HG03520 (cell line): ENCODE results near the gene AHDC1.

ENCODE experiments used
- ATAC-seq: cut with Tn5 transposase; IDR thresholded peaks from one replicate; pipeline ENCODE4 v1.9.1; 2021; ENCODE audit warnings: mild to moderate bottlenecking, moderate library complexity; ENCODE audit not compliant: unreplicated experiment

AHDC1 gene

DNA sequence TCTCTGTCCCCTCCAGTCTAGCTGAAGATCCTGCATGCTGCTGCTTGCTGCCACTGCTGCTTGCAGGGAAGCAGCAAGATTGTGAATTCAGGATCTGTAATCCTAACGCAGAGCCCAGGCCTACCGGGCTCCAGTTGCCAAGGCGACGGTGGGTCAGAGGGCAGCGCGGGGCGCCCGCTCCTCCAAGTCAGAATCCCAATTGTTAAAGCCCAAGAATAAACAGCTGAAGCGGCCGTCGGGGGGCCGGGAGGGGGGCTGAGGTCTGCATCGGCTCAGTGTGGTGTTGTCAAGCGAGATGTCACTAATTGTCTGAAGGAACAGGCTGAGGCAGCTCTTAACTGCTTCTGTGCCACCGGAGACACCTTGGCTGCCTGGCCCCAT, 36.8 kb downstream of the AHDC1 start:
- ATAC-seq: no peak

DNA sequence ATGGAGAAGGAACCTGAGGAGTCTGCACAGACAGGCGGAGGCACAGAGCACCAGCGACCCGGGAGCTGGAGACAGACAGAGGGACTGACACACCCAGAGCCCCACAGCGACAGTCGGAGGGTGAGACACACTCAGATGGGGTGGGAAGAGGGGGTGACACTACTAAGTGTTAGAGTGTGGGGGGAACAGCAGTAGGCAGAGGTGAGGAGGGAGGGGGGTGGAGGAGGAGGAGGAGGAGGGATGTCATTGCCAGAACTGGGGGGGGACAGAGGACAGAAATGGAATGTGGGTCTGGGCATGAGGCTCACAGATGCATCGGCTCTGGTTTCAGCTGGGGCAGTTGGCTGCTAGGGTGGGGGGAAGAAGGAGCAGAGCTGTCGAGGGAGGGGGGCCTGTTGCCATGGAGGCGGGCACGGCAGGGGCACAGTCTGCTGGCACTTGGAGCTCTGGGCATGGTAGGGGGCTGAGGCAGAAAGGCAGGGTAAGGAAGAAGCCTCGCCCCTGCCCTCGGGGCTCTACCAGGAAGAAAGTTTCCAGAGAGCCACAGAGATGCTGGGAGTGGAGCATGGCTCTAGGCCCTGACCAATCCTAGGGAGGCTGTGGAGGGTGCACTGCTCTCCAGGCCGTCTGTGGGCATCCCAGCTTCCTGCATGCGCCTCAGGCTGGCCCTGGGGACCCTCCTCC, 37.3 kb downstream of the AHDC1 start:
- no peak for ATAC-seq

GRCh38 chr1:27564710-27565649, 39.0 kb downstream of the AHDC1 start:
- ATAC-seq: no peak

- no peak for ATAC-seq
These were observed 40.1 kb downstream of the AHDC1 start for GRCh38 chr1:27563591-27564471.

DNA sequence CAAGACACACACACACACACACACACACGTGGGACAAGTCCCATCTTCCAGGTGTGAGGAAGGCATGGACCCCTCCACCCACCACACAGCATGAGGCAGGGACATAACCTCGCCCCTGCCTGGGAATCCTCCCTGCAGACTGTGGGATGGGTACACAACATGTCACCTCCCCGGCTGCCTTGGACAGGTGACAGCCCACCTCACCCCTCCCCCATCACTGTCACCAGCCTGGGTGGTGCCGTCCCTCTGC, 40.7 kb downstream of the AHDC1 start:
- no peak for ATAC-seq

GRCh38 chr1:27562534-27563340, 41.2 kb downstream of the AHDC1 start:
- no peak for ATAC-seq

GRCh38 chr1:27562021-27562420, 41.9 kb downstream of the AHDC1 start:
- ATAC-seq: no peak

- ATAC-seq: no peak
These were observed 42.6 kb downstream of the AHDC1 start for GRCh38 chr1:27561124-27561899.

DNA sequence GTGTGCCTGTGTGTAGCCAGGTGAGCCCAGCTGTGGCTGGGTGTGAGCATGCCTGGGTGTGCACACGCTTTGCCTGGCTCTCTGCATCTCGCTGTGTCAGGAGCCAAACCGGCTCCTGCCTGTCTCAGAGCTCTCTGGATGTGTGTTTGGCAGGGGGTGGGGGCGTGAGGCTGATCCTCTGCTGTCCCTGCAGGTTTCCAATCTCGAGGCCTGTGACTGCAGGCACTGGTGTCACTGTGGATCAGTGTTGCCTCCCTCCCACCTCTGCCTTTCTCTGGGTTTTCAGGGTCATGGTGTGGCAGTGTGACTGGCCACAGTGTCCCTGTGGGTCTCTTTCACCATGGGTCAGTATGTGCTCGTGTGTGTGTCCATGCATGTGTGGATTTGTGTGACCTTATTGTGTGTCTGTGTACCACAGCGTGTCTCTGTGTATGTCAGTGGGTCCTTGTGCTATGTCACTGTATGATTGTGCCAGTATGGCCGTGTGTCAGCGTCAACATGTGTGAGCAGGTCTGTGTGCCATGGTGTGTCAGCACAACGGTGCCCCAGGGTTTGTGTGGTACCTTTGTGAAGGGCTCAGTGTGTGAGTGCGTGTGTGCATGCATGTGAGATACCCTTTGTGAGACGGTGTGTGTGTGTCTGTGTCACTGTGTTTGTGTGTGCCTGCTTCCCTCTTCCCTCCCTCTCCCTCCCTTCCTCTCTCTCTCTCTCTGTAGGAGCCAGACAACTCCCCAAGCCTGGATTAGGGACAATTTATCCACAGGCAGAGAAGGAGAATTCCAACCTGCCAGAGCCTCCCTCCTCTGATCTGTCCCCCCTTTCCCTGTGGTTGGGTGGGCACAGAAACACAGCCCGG, 43.4 kb downstream of the AHDC1 start:
- ATAC-seq: no peak

GRCh38 chr1:27559466-27560030, 44.4 kb downstream of the AHDC1 start:
- no peak for ATAC-seq

GRCh38 chr1:27557596-27558340, 46.2 kb downstream of the AHDC1 start:
- no peak for ATAC-seq

DNA sequence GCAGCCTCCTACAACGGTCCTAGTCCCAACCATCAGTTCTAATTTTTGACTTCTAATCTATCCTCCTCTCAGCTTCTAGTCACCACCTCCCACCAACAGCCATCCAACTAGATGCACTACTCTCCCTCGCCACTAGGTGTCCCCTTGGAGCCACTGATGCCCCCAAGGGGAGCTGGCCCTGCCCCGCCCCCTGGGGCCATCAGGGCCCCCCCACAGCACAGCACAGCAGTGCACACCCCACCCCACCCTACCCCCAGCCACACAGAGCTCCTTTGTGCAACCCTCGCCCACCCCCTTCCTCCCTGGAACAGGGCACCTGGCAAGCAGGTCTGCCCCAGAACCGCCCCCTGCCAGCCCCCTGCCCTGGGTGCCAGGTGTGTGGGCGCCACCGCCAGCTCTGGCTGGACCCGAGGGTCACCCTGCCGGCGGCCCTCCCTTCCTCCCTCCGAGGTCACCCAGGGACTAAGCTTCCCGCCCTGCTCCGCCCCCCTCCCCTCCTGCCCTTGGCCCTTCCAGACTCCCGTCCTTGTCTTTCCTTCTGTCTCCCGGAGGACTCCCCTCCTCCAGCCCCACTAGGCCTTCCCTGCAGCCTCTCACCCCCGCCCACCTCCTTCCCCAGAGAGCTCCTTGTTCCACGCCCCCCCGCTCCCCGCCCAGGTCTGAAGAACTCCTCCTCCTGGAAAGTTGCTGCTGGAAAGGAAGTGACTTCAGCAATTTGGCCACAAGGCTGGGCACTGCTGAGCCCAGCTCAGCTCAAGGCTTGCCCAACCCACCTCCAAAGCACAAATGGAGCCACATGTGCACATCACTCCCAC, 47.0 kb downstream of the AHDC1 start:
- no peak for ATAC-seq

DNA sequence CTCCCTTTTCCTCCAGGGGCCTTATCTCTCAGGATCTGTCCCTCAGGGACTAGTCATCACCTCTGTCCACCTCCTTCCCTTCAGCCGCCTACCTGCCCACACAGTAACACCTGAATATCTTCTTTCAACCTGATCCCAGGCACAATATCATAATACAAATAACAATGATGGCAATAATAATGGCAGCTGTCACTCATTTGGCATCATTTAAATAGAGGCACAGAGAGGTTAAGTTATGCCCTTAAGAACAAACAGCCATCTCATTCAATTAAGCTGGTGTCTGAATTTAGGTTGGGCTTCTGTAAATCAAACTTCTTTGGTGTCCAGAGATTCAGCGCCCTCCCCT, 47.5 kb downstream of the AHDC1 start:
- ATAC-seq: no peak

DNA sequence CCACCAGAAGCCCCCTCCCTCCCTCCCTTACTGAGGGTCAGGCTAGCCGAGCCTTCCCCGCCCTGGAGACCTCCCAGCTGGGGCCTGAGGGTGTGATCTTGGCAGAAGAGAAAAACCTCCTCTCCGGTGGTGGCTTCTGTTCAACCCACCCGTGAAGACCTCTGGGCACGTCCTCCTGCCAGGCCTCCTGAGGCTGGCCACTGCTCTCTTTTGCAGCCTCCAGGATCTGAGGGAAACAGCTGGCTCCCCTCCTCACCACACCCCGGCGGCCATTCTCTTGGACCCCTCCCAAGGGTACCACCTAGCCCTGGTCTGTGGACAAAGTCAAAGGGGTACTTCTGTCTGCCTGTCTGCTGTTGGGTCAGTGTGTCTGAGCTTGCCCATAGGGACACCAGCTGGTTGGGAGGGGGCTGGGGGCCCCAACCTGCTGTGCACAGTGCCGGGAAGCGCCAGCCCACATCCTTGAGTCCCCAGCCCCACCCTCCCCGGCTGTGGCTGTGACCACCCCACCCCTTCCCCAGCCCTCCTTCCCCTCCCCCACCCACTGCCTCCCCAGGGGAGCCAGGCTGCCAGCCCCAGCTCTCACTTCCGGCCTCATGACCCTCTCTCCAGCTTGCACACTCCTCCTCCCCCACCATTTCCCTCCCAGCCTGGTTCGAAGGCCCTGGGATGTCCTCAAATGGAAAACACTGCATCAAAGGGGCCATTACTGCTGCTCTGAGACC, 48.1 kb downstream of the AHDC1 start:
- no peak for ATAC-seq

DNA sequence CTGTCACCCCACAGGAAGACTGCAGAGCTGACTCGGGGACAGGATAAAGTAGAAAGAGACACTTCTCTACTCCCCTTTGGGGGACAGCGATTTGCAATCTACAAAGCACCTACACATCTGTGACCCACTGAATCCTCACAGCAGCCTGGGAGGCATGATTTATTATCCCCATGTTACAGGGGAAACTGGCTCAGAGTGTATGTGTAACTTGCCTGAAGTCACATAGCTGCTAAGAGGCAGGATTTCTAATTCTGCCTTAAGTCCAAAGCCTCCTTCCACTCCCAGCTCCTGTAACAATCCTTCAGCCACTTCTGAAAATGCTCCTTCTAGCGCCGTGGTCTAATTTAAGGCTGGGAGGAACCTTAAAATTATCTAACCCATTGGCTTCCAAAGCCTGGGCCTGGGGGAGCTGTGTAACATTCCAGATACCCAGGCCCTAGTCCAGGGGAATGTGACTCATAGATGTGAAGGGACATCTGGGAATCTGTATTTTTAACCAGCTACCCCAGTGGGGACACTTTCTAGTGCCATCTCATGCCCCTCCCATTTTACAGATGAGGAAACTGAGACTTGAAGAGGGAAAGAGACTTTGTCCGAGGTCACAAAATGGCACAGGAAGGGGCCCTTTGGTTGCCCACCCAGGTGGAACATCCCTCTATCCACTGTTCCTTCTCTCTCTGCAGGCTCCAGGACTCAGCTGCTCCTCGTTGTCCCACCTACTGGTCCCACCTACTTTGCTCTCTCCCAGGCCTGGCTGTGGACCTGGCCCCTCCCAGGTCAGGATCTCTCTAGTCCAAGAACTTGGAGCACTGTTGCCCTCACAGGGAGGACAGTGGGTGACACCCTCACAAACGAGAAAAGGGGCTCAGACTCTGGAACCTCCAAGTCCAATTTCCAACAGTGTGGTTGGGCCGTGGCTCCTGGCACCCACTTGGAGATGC, 48.9 kb downstream of the AHDC1 start:
- no peak for ATAC-seq

GRCh38 chr1:27554293-27554692, 49.7 kb downstream of the AHDC1 start:
- ATAC-seq: no peak
